Loucy (cell line): ENCODE results near the gene XAB2.

Source experiments
- H2AFZ ChIP-seq: fragments of 200-600 bp; sonication (generic); 2 replicates; pipeline ENCODE4 v1.6.0; 2016; ENCODE audit warnings: antibody characterized with exemption, mild to moderate bottlenecking, low read length, moderate library complexity
- H3F3A ChIP-seq: fragments of 200-600 bp; 2 replicates; pipeline ENCODE4 v1.6.0; 2016; ENCODE audit warnings: antibody characterized with exemption, low read depth, mild to moderate bottlenecking
- H3K27me3 ChIP-seq: fragments of 200-600 bp; sonication (generic); 2 replicates; pipeline ENCODE4 v1.6.1; 2014; ENCODE audit warnings: low read length, mild to moderate bottlenecking; ENCODE audit not compliant: insufficient read depth, poor library complexity, severe bottlenecking
- H3K36me3 ChIP-seq: fragments of 200-600 bp; sonication (generic); 2 replicates; pipeline ENCODE4 v1.6.1; 2016; ENCODE audit warnings: low read length; ENCODE audit not compliant: insufficient read depth
- H3K4me1 ChIP-seq: fragments of 200-600 bp; sonication (generic); 2 replicates; pipeline ENCODE4 v1.5.1; 2014; ENCODE audit warnings: low read length, mild to moderate bottlenecking; ENCODE audit not compliant: insufficient read depth, poor library complexity, severe bottlenecking
- H3K4me2 ChIP-seq: fragments of 200-600 bp; sonication (generic); 2 replicates; pipeline ENCODE4 v1.6.0; 2014; ENCODE audit warnings: antibody characterized with exemption, low read length, low read depth, mild to moderate bottlenecking; ENCODE audit not compliant: poor library complexity, severe bottlenecking
- H3K4me3 ChIP-seq: fragments of 200-600 bp; sonication (generic); 2 replicates; pipeline ENCODE4 v1.5.1; 2014; ENCODE audit warnings: low read length, mild to moderate bottlenecking, mixed read lengths; ENCODE audit not compliant: poor library complexity, severe bottlenecking
- H3K79me2 ChIP-seq: fragments of 200-600 bp; sonication (generic); 2 replicates; pipeline ENCODE4 v1.6.1; 2014; ENCODE audit warnings: low read length; ENCODE audit not compliant: insufficient read depth
- H3K9ac ChIP-seq: fragments of 200-600 bp; sonication (generic); 2 replicates; pipeline ENCODE4 v1.6.0; 2014; ENCODE audit warnings: mild to moderate bottlenecking, low read depth, low read length, moderate library complexity; ENCODE audit not compliant: poor library complexity, severe bottlenecking
- H3K9me2 ChIP-seq: fragments of 200-600 bp; sonication (generic); replicated peaks from 2 replicates; pipeline ENCODE4 v1.6.1; 2016; ENCODE audit warnings: low read depth, low read length, mixed read lengths
- H3K9me3 ChIP-seq: fragments of 200-600 bp; sonication (generic); 2 replicates; pipeline ENCODE4 v1.6.1; 2014; ENCODE audit warnings: mild to moderate bottlenecking, antibody characterized with exemption, low read length, low read depth; ENCODE audit not compliant: insufficient read depth
- H4K20me1 ChIP-seq: fragments of 200-600 bp; sonication (generic); 2 replicates; pipeline ENCODE4 v1.6.0; 2014; ENCODE audit warnings: antibody characterized with exemption, low read length, mild to moderate bottlenecking; ENCODE audit not compliant: insufficient read depth, poor library complexity, severe bottlenecking
- CTCF ChIP-seq: fragments of 200-600 bp; sonication (generic); conservative IDR thresholded peaks from 2 replicates; pipeline ENCODE4 v1.5.1; 2014; ENCODE audit warnings: mild to moderate bottlenecking, antibody characterized with exemption, low read length
- EZH2phosphoT487 ChIP-seq: fragments of 200-600 bp; IDR thresholded peaks from 2 replicates; pipeline ENCODE4 v1.6.1; 2018; ENCODE audit warnings: antibody characterized with exemption, mild to moderate bottlenecking, moderate library complexity, borderline replicate concordance

The XAB2 gene

GRCh38 chr19:7676376-7676775, 47.0 kb upstream of the XAB2 start:
- H2AFZ ChIP-seq, result peak overlapping the region; percentile 26
- H3K9ac ChIP-seq, result peak overlapping the region; percentile 29
- H3K9me3 ChIP-seq, result no peaks in the 10 kb centered on the region
- no peaks in the 10 kb centered on the region for H3K36me3 ChIP-seq
- H3K4me1 ChIP-seq, result peaks cover 34% of the 10 kb centered on the region
- no peaks in the 10 kb centered on the region for H3F3A ChIP-seq
- H3K79me2 ChIP-seq, result peaks cover 7% of the 10 kb centered on the region; the same call in 1 of the 2 replicates
- H3K4me3 ChIP-seq, result peak overlapping the region; percentile 37
- peaks cover 2% of the 10 kb centered on the region for H4K20me1 ChIP-seq
- H3K4me2 ChIP-seq, result peak overlapping the region; percentile 46
- no peaks in the 10 kb centered on the region for H3K9me2 ChIP-seq
- H3K27me3 ChIP-seq, result no peaks in the 10 kb centered on the region
- TF ChIP-seq EZH2phosphoT487 (no peak), CTCF (no peak)

GRCh38 chr19:7674010-7675005, 45.0 kb upstream of the XAB2 start:
- TF ChIP-seq EZH2phosphoT487 (no peak), CTCF (no peak)
- H3K4me2 ChIP-seq, result no peak overlapping the region
- no peak overlapping the region for H3K4me3 ChIP-seq
- H3F3A ChIP-seq, result no peaks in the 10 kb centered on the region
- H3K79me2 ChIP-seq, result no peaks in the 10 kb centered on the region
- no peaks in the 10 kb centered on the region for H3K27me3 ChIP-seq
- H4K20me1 ChIP-seq, result no peaks in the 10 kb centered on the region
- H3K9me2 ChIP-seq, result no peaks in the 10 kb centered on the region
- H3K9ac ChIP-seq, result no peak overlapping the region
- no peaks in the 10 kb centered on the region for H3K9me3 ChIP-seq
- H2AFZ ChIP-seq, result 0 out of 2 replicates have a peak overlapping the region, but pooled peaks have one; percentile 30
- peaks cover 23% of the 10 kb centered on the region for H3K4me1 ChIP-seq
- no peaks in the 10 kb centered on the region for H3K36me3 ChIP-seq

- Histone ChIP-seq H3K4me3 (no peak overlapping the region), H3K9me3 (no peaks in the 10 kb centered on the region), H3K4me2 (no peak overlapping the region), H2AFZ (no peak overlapping the region), H4K20me1 (no peaks in the 10 kb centered on the region), H3K9ac (no peak overlapping the region), H3K27me3 (no peaks in the 10 kb centered on the region), H3K79me2 (no peaks in the 10 kb centered on the region), H3K9me2 (no peaks in the 10 kb centered on the region), H3K36me3 (no peaks in the 10 kb centered on the region), H3K4me1 (peaks cover 13% of the 10 kb centered on the region), H3F3A (no peaks in the 10 kb centered on the region)
- TF ChIP-seq EZH2phosphoT487, result no peak
- TF ChIP-seq CTCF, result no peak
These were observed 43.2 kb upstream of the XAB2 start for GRCh38 chr19:7672522-7672921.
